ENCODE results near the gene ADAMTS19. TPM values are rescaled to one million over a fixed set of nuclear protein-coding genes. Genes with fewer than 3 reads are reported as not detected.

Gene ADAMTS19
- total and polyA plus RNA-seq, 9 donors, result 0.18 to 23.5 (median 2.2) TPM

DNA sequence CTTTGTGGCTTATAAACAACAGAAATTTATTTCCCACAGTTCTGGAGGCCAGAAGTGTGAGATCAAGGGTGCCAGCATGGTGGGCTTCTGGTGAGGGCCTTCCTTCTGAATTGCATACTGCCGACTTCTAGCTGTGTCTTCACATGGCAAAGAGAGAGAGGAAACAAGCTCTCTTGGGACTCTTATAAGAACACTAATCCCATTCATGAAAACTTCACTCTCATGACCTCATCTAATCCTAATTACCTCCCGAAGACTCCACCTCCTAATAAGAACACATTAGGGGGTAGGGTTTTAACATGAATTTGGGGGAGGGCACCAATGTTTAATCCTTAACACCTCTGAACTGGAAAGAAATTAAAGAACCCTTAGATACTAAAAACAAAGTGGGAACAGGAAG lies 211.9 kb downstream of the ADAMTS19 start:
- H3K27ac ChIP-seq, result no peak overlapping the region
- 76 to 96% (median 91%) methylated on average over 2 of the region's 2 CpGs for WGBS, 3 donors
- no peak overlapping the region for H3K4me3 ChIP-seq
- TF ChIP-seq POLR2A (IDR thresholded peaks at IDR 0.05), result no peak
- TF ChIP-seq, protein P1, sequence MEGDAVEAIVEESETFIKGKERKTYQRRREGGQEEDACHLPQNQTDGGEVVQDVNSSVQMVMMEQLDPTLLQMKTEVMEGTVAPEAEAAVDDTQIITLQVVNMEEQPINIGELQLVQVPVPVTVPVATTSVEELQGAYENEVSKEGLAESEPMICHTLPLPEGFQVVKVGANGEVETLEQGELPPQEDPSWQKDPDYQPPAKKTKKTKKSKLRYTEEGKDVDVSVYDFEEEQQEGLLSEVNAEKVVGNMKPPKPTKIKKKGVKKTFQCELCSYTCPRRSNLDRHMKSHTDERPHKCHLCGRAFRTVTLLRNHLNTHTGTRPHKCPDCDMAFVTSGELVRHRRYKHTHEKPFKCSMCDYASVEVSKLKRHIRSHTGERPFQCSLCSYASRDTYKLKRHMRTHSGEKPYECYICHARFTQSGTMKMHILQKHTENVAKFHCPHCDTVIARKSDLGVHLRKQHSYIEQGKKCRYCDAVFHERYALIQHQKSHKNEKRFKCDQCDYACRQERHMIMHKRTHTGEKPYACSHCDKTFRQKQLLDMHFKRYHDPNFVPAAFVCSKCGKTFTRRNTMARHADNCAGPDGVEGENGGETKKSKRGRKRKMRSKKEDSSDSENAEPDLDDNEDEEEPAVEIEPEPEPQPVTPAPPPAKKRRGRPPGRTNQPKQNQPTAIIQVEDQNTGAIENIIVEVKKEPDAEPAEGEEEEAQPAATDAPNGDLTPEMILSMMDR (IDR thresholded peaks at IDR 0.05), result no peak
- TF ChIP-seq EP300 (IDR thresholded peaks at IDR 0.05), result no peak
- no peaks in the 10 kb centered on the region for H3K36me3 ChIP-seq
- intact Hi-C loops (cut with DNase I), result no loop called here
- no peaks in the 10 kb centered on the region for H3K27me3 ChIP-seq
- no peak for DNase-seq
- no peaks in the 10 kb centered on the region for H3K9me3 ChIP-seq
- no peaks in the 10 kb centered on the region for H3K4me1 ChIP-seq (ENCODE audit: insufficient read depth)

GRCh38 chr5:129679671-129680070 lies 219.6 kb downstream of the ADAMTS19 start:
- no peak for DNase-seq
- H3K4me3 ChIP-seq, result no peak overlapping the region
- H3K27ac ChIP-seq, result no peak overlapping the region
- intact Hi-C loops (cut with DNase I), result no loop called here
- no peaks in the 10 kb centered on the region for H3K4me1 ChIP-seq (ENCODE audit: insufficient read depth)
- no peaks in the 10 kb centered on the region for H3K36me3 ChIP-seq
- no peaks in the 10 kb centered on the region for H3K27me3 ChIP-seq
- H3K9me3 ChIP-seq, result no peaks in the 10 kb centered on the region
- 30 to 37% (median 30%) methylated on average over 3 of the region's 3 CpGs for WGBS, 3 donors
- no peak for TF ChIP-seq EP300 (IDR thresholded peaks at IDR 0.05)

DNA sequence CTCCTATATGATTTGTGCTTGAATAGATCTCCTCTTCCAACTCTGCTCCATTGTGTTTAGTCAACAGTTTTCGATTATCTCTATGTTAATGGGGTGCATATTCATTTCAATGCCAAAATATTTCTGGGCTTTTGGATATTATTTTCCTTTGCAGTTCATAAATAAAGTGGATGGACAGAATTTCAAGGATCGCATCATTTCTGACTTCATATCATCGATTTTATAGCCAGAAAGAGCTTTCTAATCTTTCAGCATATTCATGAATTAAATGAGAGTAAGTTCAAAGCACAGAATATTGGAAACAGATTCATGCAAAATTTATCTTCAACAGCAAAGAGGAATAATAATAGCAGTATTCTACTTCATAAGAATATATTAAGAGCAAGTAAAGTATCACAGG lies 227.8 kb downstream of the ADAMTS19 start:
- DNase-seq, result no peak

GRCh38 chr5:129689045-129689444 lies 228.9 kb downstream of the ADAMTS19 start:
- no peak overlapping the region for H3K27ac ChIP-seq

More for the DNA sequence above, 227.8 kb downstream of the ADAMTS19 start:
- Histone ChIP-seq H3K27ac (no peak overlapping the region), H3K4me3 (no peak overlapping the region), H3K9me3 (no peaks in the 10 kb centered on the region), H3K4me1 (ENCODE audit: insufficient read depth) (no peaks in the 10 kb centered on the region), H3K36me3 (no peaks in the 10 kb centered on the region), H3K27me3 (no peaks in the 10 kb centered on the region)
- intact Hi-C loops (cut with DNase I), result no loop called here
- WGBS, 3 donors, result 44 to 58% (median 49%) methylated on average over 3 of the region's 3 CpGs
- TF ChIP-seq, protein P1 (IDR thresholded peaks at IDR 0.05), result no peak
- no peak for TF ChIP-seq POLR2A (IDR thresholded peaks at IDR 0.05)
- no peak for TF ChIP-seq EP300 (IDR thresholded peaks at IDR 0.05)

GRCh38 chr5:129691220-129691619 lies 231.1 kb downstream of the ADAMTS19 start:
- no peaks in the 10 kb centered on the region for H3K9me3 ChIP-seq
- WGBS, 3 donors, result 42 to 64% (median 47%) methylated on average over 1 of the region's 1 CpG
- H3K36me3 ChIP-seq, result no peaks in the 10 kb centered on the region
- DNase-seq, result no peak
- no peaks in the 10 kb centered on the region for H3K4me1 ChIP-seq (ENCODE audit: insufficient read depth)
- TF ChIP-seq POLR2A (IDR thresholded peaks at IDR 0.05) (no peak), EP300 (IDR thresholded peaks at IDR 0.05) (no peak)
- TF ChIP-seq, protein P1 (IDR thresholded peaks at IDR 0.05), result no peak
- no peak overlapping the region for H3K27ac ChIP-seq
- intact Hi-C loops (cut with DNase I), result no loop called here
- no peaks in the 10 kb centered on the region for H3K27me3 ChIP-seq
- no peak overlapping the region for H3K4me3 ChIP-seq

More at GRCh38 chr5:129689045-129689444, 228.9 kb downstream of the ADAMTS19 start:
- no peak overlapping the region for H3K4me3 ChIP-seq
- H3K27me3 ChIP-seq, result no peaks in the 10 kb centered on the region
- no peaks in the 10 kb centered on the region for H3K9me3 ChIP-seq
- no peak for DNase-seq
- H3K4me1 ChIP-seq (ENCODE audit: insufficient read depth), result no peaks in the 10 kb centered on the region
- TF ChIP-seq POLR2A (IDR thresholded peaks at IDR 0.05) (no peak), EP300 (IDR thresholded peaks at IDR 0.05) (no peak)
- TF ChIP-seq, protein P1 (IDR thresholded peaks at IDR 0.05), result no peak
- no peaks in the 10 kb centered on the region for H3K36me3 ChIP-seq
- intact Hi-C loops (cut with DNase I), result no loop called here

All from ovary (tissue), 9 donors.